ENCODE measurements around the gene COX7A1.
"Not testable (repeated sequence)": the region's sequence is repeated elsewhere in the genome, so short reads cannot be mapped to it uniquely, and the experiment has no call there.

The COX7A1 gene

DNA sequence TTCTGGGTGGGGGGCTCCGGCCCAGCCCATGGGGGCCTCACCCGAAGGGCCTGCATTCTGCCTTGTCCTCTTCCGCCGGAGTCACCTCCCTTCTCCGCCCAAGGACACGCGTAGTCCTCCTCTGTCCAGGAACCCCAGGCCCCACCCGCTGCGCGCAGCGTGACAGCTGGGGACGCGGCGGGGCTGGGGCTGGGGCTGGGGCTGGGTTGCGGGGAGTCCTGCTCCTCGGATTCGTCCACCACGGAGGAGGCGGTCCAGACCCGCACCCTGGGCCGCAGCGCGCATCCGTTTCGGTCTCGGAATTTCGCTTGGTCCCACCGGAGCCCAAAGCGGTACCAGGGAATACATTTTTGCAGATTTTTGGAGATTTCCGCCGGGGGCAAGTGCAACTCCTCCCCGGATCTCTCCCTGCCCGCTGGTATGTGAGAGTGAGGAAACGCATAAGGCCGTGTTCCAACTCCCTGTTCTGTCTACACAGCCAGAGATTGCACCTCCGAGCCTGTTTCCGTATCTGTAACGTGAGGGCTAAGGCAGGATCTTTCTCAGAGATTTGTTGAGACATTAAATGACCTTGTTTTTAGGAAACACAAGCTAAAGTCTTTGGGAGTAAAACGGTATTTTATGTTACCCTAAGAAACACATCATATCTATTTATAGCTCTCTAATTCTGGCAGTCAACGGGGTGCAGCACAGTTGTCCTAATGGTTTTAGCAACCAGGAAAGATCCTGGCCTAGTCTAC, at the start of gene COX7A1:
COX7A1 (minus strand) TSS at position 96 of the 740 bp plus-strand sequence; CDS start at position 56, 40 bp downstream.
- no peak for DNase-seq (ENCODE audit: low read depth in 3 of 3, low spot score in 1 of 3)

DNA sequence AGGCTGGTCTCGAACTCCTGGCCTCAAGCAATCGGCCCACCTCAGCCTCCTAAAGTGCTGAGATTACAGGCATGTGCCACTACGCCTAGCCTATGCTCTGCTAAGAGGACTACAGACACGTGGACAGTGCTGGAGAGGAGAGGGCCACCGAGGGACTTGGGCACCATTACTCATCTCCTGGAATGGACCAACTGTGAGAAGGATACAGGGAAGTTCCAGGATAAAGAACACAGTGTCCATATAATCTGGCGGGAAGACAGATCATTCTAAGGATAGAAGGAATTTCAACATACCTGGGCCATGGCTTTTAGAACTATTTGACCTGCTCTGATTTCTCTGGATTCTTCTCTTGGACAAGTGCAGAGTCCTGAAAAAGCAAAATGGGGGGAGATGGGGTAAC, 49.4 kb upstream of the COX7A1 start:
- DNase-seq (ENCODE audit: low read depth in 3 of 3, low spot score in 1 of 3): no peak

GRCh38 chr19:36198119-36198518, 45.9 kb upstream of the COX7A1 start:
- DNase-seq (ENCODE audit: low read depth in 3 of 3, low spot score in 1 of 3): no peak

GRCh38 chr19:36196249-36196648, 44.0 kb upstream of the COX7A1 start:
- DNase-seq (ENCODE audit: low read depth in 3 of 3, low spot score in 1 of 3): no peak

DNA sequence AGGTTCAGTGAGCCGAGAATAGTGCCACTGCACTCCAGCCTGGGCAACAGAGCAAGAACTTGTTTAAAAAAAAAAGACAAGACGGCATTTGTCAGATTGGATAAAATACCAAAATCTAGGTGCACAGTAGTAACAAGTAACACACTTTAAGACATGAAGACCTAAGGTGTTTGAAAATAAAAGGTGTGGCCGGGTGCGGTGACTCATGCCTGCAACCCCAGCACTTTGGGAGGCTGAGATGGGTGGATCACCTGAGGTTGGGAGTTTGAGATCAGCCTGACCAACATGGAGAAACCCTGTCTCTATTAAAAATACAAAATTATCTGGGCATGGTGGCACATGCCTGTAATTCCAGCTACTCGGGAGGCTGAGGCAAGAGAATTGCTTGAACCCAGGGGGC, 34.5 kb upstream of the COX7A1 start:
- not testable (repeated sequence) for DNase-seq (ENCODE audit: low read depth in 3 of 3, low spot score in 1 of 3)

- no peak for DNase-seq (ENCODE audit: low read depth in 3 of 3, low spot score in 1 of 3)
Measured at GRCh38 chr19:36183245-36183628, 31.0 kb upstream of the COX7A1 start.

DNA sequence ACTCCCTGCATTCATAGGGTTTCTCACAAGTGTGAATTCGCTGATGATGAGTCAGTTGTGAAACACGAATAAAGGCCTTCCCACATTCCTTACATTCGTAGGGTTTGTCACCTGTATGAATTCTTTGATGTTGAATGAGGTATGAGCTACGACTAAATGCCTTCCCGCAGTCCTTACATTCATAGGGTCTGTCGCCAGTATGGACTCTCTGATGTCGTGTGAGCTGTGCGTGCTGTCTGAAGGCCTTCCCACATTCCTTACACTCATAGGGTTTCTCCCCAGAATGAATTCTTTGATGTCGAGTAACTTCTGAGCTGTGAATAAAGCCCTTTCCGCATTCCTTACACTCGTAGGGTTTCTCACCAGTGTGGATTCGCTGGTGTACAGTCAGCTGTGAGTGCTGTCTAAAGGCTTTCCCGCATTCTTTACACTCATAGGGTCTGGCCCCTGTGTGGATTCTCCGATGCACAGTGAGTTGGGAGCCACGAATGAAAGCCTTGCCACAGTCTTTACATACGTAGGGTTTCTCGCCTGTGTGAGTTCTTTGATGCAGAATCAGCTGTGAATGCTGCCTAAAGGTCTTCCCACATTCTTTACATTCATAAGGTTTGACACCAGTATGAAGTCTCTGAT, 30.5 kb upstream of the COX7A1 start:
- no peak for DNase-seq (ENCODE audit: low read depth in 3 of 3, low spot score in 1 of 3)

DNA sequence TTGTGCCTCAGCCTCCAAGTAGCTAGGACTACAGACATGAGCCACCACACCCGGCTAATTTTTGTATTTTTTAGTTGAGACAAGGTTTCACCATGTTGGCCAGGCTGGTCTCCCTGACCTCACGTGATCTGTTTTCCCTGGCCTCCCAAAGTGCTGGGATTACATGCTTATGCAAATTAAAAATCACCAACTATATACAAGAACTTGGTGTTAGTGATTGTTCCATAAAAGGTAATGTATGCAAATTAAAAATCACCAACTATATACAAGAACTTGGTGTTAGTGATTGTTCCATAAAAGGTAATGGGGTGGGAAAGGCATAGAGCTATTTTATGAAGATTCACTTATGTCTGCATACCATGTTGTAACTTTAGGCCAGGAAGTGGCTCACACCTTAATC, 26.8 kb upstream of the COX7A1 start:
- not testable (repeated sequence) for DNase-seq (ENCODE audit: low read depth in 3 of 3, low spot score in 1 of 3)

- DNase-seq (ENCODE audit: low read depth in 3 of 3, low spot score in 1 of 3): not testable (repeated sequence)
Measured at GRCh38 chr19:36173846-36174245, 21.6 kb upstream of the COX7A1 start.

DNA sequence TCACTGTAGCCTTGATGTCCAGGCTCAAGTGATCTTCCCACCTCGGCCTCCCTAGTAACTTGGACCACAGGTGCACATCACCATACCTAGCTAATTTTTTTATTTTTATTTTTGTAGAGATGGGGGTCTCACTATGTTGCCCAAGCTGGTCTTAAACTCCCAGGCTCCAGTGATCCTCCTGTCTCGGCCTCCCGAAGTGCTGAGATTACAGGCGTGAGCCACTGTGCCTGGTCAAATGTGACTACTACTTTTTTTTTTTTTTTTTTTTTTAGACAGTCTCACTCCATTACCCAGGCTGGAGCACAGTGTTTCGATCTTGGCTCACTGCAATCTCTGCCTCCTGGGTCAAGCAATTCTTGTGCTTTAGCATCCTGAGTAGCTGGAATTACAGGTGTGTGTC, 20.6 kb upstream of the COX7A1 start:
- no peak for DNase-seq (ENCODE audit: low read depth in 3 of 3, low spot score in 1 of 3)

DNA sequence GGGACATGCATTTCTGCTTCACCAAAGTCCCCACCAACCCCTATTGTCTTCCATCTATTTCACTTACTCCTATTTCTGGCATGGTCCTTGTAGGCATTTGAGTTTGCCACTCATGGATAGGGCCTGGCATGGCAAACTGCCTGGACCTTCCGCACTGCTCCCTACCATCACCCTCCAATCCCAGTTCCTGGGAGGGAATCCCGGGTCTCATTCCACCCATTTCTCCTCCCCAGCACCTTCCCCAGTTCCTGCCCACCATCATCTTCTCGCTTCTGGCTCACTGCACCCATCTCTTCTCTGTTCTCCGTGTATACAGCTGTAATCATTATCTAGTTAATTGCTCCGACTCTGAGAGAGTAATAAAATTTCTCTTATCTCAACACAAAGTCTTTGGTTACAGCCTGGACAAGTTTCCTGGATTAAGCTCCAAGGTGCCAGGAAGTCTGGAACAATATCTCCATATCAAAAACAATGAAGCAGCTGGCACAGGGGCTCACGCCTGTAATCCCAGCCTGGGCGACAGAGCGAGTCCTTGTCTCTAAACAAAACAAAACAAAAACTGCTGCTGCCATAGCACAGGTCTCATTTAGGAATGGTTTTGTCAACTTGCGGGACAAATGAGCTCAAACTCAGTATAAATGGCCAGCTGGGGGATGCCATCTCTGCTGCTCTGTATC, 17.0 kb upstream of the COX7A1 start:
- no peak for DNase-seq (ENCODE audit: low read depth in 3 of 3, low spot score in 1 of 3)

- DNase-seq (ENCODE audit: low read depth in 3 of 3, low spot score in 1 of 3): no peak
Measured at GRCh38 chr19:36163813-36164212, 11.6 kb upstream of the COX7A1 start.

GRCh38 chr19:36160821-36161596, 8.8 kb upstream of the COX7A1 start:
- DNase-seq (ENCODE audit: low read depth in 3 of 3, low spot score in 1 of 3): no peak

- DNase-seq (ENCODE audit: low read depth in 3 of 3, low spot score in 1 of 3): no peak
Measured at GRCh38 chr19:36153126-36153525, 879 bp upstream of the COX7A1 start.

GRCh38 chr19:36152019-36152351, 262 bp downstream of the COX7A1 start:
- DNase-seq (ENCODE audit: low read depth in 3 of 3, low spot score in 1 of 3): no peak

GRCh38 chr19:36151144-36152018, 866 bp downstream of the COX7A1 start:
- DNase-seq (ENCODE audit: low read depth in 3 of 3, low spot score in 1 of 3): no peak

DNA sequence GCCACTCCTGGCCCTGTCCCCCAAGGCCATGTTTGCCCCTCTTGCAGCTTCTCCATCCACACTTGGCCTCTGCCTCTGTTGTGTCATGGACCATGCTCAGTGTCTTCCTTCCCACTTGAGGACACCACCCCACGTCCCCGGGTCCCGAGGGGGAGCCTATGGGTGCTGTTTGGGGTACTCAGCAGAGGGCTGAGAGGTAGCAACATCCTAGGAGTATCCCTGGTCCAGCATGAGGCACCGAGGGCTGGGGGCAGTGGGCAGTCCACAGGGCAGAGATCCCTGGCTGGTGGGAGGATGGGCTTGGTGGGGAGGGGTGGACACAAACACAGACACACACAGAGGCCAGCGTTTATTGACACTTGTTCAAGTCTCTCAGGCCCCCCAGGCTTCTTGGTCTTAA, 1.7 kb downstream of the COX7A1 start:
- DNase-seq (ENCODE audit: low read depth in 3 of 3, low spot score in 1 of 3): no peak

- DNase-seq (ENCODE audit: low read depth in 3 of 3, low spot score in 1 of 3): no peak
Measured at GRCh38 chr19:36149673-36150406, 2.4 kb downstream of the COX7A1 start.

GRCh38 chr19:36144624-36145023, 7.6 kb downstream of the COX7A1 start:
- no peak for DNase-seq (ENCODE audit: low read depth in 3 of 3, low spot score in 1 of 3)

DNA sequence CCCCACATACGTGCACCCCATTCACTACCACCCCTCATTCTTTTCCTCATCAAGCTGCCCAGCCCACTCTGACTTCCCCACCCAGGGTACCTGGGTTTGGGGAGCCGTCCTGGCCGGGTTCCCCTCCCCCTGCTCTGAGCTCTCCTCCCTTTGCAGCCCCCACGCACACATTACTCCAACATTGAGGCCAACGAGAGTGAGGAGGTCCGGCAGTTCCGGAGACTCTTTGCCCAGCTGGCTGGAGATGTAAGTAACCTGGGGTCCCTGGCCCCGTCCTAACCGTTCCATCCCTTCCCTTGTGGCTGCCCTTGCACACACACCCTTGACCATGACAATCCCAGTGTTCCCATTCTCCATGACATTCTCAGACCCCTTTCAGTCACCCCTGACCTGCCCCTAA, 9.8 kb downstream of the COX7A1 start:
- DNase-seq (ENCODE audit: low read depth in 3 of 3, low spot score in 1 of 3): no peak

Data from stimulated activated CD4-positive, alpha-beta T cell treated with anti-CD3 and anti-CD28 coated beads, TNF-alpha, amount 100 ng/mL, for 1 hour (primary cell).